ENCODE data around the gene STAC2.

Gene STAC2

DNA sequence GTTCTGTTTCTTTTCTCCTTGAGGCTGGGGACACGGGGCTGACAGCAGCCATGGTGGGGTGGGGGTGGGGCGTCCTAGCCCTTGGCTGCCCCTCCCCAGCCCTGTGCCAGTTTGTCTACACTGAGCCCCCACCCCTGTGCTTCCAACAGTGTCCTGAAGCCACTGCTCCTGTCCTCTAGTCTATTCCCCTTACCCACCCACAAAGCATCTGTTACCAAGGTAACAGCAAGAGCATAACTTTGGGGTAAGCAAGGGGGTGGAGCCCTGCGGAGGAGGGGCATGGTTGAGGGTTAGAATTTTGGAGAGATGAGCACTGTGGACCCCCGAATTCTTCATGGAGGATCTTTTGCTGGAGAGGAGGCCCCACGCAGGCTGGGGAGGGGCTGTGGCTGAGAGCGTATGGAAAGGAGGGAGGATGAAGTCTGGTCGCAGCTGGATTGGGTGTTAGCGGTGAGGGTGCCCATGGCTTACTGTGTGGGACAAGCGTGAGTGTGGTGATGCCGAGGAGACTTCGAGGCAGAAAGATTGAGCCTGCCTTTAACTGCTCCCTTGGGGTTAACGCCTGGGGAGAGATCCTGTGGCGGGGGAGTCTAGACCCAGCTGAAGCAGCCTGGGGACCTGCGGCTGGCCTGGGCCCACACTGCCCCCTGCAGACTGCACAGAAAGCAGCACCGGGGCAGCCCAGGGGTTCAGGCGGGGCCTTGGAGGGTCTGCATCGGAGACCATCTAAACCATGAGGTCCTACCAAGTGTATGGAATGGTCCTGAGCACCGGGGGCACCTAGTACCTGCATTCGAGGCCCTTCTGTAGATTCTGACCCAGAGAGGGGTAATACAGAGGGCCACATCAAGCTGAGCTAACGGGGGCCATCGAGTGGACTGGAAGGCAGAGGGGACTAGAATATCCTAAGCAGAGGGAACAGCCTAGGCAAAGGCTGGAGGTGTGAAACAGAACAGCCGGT lies 6.1 kb upstream of the STAC2 start:
- peak; percentile 49 for DNase-seq

DNA sequence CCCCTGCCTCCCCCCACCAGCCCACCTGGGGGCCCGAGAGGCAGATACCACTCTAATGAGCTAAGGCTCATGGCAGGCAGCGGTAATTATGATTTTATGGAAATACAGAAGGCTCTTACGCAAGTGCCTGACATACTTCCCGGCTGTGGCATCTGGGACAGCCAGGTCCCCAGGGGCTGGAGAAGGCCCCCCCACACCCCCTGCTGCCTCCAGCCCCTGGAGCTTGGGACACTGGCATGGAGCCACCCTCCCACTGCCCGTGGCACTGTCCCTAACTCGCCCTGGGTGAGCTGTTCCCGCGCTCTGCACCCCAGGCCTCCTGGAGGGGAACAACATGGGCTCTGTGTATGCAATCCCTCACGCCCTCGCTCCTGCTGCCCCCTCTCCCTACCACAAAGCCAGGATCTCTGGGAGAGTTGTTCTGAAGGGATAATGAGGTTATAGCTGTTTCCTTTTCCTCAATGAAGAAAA lies 5.4 kb upstream of the STAC2 start:
- DNase-seq, result no peak

DNA sequence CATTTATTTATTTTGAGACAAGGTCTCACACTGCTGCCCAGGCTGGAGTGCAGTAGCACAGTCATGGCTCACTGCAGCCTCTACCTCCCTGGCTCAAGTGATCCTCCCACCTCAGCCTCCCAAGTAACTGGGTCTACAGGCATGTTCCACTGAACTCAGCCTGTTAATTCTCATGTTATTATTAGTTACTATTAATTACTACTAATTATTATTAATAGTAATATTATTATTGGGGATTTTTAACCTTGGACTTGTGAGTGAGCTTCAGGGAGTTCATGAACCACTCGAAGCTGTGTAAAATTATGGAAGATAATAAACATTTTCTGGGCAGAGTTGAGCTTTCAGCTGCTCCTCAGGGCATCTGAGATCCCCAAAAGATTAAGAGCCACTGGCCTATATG lies 4.6 kb upstream of the STAC2 start:
- DNase-seq, result no peak

DNA sequence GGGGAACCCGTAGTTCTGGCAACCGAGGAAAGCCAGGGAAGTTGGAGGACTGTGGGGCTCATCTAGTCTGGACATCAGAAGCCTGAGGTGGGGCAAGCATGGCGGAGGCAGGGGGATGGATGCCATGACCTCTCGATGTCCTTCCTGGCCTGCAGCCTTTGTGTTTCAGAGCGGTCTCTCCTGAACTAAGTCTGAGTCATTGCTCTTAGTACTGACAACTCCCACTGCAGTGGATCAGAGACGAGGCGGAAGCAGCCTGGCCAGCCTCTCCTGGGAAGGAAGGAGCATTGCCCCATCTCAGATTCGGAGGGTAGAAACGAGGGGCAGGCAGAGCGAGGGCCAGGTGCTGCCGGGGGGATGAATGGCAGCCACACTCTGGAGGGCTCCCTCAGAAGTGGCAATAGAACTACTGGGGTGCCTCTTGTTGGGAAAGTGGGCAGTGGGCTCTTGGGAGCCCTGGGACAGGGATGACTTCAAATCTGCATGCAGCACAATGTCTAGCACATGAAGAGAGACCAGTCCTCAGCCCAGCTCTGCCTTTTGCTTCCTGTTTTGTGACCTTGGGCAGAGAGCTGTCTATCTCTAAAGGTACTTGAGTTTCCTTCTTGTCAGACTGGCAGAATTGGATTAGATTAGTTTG lies 3.6 kb upstream of the STAC2 start:
- DNase-seq, result no peak

DNA sequence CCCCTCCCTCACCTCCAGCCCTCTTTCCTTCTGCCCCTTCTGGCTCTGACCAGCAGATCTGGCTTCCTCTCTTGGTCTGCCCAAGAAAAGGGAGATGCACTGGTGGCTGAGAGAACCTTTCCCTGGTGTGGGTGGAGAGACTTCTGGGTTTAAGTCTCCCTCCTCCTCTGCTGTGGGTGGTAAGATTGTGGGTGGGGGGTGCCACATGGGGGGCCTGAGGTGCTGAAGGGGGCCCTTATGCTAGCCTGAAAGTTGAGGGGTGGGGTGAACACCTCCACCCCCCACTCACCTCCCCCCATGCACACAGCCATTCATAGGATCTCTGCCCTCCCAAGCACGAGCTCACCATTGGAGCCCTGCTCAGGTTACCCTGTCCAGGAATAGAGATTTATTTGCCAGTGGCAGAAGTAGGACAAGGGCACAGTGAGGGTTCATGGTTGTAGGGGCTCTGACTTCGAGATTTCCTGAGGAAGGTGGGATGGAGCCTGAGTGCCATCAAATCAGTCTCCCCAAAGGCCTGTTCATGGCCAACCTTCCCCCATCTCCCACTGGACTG lies 1.7 kb upstream of the STAC2 start:
- no peak for DNase-seq

DNA sequence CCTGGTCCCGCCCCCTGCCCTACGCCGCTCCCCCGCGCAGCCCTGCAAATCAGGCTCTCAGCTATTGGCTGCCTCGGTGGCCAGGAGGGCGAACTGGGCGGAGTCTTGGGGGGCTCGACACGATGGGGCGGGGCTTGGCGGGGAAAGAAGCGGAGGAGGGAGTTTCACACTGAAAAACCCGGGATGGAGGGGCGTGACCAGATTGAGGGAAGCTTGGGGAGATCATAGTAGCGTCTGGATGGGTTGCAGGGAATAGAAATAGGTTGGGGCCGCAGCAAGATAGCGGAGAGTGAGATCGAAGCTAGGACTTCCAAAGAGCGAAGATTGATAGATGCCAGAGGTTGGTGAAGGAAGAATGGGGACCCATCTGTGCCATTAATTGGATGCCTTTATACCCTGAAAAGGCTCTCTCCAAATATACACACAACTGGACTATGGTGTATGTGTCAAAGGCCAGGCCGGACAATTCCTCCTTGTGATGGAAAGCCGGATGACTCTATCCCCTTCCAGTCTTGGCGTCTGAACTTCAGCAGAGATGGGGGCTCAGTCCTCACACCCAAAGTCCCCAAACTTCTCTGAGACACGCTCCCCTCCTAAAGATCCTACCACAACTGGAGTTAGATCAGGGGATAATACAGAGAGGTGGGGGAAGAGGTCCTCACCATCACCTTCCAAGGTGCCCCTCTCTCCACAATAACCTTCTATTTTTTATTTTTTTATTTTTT lies 376 bp upstream of the STAC2 start:
- DNase-seq, result peak; percentile 49

DNA sequence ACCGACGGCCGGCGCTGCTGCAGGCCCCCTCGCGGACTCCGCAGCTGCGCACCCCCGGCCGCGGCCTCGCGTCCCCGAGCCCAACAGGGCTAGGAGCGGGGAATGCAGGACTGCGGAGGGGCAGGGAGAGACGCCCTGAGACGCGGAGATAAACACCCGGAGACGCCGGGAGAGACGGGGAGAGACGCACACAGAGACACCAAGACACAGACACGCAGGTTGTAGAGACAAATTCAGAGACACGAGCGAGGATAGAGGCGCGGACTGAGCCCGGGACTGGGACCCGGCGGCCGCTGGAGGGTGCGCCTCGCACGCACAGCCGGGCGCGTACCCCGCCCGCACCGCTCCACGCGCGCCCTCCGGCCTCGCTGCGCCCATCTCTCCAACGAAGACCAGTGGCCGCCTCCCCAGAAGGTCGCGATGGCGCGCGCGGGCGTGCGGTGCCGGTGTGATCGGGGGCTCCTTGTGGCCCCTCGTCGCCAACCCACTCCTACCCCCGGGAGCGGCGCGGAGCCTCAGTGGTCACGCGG lies 902 bp downstream of the STAC2 start:
- no peak for DNase-seq

DNA sequence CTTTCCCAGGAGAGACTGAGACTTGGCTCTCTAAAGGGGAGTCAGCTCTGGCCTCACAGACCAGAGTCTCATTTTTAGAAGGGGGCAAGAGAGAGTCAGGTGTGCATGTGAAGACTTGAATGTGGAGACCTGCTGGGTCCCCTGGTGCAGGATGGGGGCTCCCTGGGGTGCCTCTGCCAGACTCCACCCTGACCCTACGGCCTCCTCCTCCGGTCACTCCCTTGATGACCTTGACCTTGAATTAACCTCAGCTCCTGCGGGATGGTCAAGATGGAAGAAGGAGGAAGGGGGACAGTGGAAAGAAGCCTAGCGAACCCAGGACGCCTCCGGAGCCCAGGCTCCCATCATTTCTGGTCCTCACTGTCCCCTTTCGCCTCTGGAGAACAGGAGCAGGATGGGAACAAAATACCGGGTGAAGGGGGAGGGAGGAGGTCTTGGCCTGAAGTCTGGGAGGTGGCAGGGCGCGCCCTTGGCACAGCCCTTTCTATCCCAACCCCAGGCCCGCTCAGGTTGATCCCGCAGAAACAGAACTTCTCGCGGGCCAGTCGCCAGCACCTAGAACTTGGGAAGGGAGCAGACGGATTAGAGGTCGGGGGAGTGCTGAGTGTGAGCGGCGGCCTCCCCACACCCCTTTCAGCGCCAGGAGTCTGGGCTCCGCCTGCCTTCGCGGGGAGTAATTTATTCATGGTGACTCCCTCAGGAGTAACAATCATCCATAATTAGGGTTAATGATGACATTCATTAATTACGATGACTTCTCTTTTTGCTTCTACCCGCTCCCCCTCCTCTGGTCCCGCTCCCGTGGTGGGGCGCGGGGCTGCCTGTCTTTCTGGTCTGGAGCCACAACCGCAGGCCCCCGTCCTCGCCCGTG lies 1.6 kb downstream of the STAC2 start:
- no peak for DNase-seq

DNA sequence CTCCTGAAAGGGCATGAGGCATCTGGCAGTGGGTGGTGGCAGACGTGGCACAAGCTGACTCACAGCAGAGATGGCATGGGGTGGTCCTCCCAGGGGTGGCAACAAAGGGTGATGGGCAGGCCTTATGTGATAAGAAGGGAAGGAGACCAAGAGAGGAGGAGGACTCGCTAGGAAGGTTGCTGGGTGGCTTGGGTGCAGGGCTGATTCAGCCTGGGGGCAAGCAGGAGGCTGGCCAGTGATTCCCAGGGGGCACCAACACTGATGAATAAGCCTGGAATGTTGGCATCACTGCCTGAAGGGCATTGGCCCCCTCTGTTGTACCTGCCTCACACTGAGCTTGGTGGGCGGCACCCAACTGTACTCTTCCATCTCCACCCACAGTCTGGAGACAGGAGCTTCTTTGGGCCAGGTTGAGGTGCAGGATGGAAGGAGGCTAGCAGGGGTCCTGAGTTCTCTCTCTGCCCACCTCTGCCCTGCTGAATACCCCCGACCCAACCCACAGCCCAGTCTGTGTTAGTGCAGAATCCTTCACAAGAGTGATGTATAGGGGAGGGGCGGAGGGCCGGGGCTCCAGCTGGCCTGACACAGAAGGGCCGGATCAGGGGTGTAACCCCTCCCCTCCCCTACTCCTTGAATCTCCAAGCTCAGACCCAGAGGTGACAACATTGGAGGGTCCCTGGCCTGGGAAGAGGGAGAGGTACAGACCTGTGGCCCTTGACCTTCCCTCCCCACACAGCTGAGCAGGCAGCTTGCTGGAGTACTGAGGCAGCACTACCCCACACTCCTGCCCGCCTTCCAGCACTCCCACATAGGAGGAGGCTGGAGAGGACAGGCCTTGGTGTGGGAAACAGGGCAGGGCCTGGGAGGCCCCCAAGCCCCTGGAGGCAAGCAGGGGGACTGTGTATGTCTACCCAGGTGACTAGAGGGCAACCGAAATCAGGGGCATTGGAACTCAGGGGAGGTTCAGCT lies 2.6 kb downstream of the STAC2 start:
- no peak for DNase-seq

DNA sequence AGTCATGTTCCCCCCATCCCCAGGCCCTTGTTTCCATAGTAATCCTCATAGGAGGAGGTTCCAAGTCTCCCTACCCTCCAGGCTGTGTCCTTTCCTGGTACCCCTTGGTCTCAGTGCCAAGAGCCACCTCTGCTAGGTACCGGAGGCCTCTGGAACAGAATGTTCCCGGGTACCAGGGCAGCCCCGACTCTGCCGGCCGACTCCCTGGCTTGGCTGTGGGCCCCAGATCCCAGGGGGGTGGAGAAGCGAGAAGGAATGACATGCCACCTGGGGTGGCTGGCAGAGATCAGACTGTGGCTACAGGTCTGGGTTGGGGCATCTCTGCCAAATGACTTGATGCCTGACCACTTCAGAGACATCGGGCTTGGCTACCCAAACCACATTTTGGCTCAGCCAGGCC lies 3.6 kb downstream of the STAC2 start:
- DNase-seq, result no peak

DNA sequence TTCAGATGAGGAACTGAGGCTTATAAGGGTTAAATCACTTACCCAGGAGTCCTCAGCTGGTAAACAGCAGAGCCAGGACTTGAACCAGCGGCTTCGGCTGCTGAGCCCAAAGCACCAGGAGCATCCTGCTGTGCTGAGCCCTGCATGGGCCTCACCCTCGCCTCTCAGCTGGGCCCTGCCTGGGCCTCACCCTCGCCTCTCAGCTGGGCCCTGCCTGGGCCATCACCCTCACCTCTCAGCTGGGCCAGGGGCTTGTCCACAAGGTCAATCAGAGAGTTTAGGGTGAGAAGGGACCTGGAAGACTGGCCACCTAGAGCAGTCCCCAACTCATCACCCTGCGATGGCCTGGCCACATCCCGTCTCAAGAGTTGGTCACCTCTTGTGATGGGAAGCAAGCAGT lies 4.2 kb downstream of the STAC2 start:
- DNase-seq, result no peak

DNA sequence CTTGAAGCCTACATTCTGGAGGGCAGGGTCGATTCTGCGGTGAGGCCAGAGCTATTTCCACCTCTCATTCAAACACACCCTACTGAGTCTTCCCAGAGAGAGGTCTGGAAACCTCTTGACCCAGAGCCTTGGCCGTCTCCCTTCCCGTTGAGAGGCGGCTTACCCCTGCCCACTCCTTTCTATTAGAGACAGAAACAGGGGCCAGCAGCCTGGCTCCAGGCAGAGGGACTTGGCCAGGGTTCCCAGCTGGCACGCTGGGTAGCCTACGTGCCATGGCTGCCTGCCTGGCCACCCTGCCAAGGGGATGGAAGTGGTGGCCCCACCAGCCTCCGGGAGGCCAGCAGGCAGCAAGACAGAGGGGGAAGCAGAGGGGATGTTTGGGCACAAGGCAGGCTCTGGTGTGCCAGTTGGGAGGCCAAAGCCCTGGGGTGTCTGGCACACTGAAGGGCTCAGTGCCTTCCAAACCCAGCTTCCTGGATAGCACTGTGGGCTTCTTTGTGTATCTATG lies 6.0 kb downstream of the STAC2 start:
- DNase-seq, result no peak

DNA sequence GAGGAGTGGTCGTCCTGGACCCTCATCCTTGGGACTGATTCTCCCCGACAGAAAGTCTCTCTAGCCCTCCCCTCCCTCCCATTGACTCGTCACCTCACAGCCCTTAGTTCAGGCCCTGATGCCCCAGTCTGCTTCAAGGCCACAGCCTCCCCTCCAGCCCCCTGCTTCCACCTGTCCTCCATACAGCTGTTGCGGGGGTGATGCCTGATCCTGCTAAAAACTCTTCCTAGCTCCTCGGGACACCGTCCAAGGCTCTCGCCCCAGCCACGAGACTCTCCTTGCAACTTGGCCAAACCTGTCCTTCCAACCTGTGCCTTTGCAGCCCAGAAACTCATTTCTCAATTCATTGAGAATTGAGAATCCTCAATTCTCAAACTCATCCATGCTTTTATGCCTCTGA lies 6.8 kb downstream of the STAC2 start:
- DNase-seq, result no peak

DNA sequence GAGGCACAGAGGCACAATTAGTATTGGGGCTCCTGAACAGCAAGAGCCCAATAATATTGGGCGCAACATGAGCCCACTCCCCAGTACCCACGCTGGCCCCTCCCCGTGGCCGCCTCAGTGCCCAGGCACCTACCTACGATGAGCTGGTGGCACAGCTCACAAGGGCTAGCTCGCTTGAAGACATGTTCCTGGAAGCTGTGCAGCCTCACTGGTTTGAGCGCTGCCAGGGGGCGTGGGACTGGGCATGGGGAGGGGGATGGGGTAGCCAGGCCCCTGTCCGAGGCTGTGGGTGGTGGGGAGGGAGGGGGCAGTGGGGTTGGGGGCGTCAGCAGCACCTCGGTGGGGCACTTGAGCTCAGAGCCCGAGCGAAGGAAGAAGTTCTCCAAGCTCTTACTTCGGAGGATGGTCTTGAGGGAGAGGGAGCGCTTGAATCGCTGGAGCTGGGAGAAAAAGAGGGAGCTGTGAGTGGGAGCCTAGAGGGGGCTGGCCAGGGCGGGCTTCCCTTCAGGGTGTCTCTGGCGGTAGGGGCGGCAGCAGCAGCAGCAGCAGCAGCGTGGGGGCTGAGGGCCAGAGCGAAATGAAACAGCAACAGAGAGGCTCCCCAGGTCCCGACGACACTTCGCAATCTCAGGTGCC lies 7.9 kb downstream of the STAC2 start:
- no peak for DNase-seq

DNA sequence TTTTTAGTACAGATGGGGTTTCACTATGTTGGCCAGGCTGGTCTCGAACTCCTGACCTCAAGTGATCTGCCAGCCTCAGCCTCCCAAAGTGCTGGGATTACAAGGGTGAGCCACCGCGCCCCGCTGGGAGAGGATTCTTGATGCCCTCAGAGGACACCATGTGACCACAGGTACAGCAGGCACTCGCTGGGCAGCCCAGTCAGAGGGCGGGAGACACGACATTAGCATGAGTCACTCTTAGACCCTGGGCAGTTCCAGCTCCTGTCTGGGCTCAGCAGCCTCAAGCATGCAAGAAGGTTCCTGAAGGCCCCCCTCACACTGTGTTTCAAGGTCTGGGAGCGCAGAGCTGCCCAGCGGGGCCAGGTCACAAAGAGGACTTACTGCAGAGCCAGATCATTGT lies 11.9 kb downstream of the STAC2 start:
- DNase-seq, result no peak

DNA sequence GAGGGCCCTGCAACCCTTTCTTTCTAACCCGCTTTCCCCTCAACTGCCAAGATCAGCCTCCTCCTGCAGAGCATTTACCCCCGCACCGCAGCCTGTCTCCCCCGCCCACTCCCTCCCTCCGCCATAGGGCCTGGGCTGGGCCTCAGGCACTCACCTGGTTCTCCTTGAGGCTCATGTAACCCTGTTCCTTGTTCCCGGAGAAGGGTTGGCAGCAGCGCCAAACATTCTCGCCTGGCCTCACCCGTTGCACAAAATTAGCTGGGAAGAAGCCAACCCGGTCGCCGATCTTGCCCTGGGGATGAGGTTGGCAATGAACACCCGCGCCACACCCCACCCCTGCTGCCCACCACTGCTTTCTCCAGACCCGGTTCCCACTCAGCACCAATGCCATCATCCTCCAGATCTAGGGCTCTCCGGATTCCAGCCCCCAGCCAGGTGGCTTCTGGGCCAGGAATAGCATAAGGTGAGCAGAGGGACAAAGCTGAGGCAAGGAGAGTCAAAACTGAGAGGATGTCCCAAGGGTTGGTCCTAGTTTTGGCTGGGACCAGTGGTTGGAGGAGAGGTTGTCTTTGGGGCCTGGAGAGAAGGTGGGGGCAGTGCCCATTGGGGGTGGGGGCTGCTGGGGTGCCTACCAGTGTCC lies 12.8 kb downstream of the STAC2 start:
- no peak for DNase-seq

DNA sequence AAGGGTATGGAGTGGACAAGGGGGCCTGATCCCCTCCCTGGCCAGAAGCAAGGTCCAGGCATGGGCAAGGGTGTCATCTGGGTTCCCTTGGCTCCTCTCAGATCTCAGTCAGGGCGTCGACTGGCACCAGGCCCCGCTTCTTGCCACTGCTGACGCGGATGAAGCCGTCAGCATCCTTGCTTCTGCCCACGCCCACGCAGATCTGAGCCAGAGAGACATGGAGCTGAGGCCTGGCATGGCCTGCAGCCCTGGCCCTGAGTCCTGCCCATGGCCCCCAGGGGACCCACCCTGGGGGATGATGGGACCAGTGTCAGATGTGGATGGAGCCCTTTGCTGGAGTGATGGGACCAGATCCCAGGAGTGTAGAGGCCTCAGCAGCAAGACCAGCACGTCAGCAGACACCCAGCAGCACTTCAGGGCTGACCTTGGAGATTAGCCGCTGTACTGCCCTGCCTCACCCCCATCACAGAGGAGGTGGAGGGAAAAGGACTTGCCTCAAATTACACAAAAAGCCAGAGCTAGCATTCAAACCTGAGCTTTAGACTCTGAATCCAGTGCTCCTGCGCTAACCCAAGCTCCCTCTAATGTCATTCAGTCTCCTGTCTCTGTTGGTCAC lies 13.4 kb downstream of the STAC2 start:
- DNase-seq, result no peak

DNA sequence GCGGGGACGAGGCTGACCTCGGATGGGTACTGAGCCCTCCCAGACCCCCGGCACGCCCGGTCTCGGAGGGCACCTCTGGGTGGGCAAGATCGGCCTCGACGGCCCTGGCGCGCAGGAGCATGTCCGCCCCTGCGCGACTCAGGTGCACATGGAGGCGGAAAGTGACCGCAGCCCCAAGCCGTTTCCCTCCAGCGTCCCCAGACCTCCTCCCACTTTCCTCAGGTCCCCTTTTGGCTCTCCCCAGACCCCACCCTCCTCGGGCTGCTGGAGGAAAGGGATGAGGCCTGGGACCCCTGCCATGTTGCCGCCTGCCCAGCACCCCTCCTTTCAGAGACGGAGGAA lies 15.7 kb downstream of the STAC2 start:
- DNase-seq, result no peak
